Amygdala (tissue), 56 donors: ENCODE measurements around the gene PANX2.
A peak's percentile ranks its signal among the peaks of the same experiment; 100 is the strongest.
"Not testable (repeated sequence)": the region's sequence is repeated elsewhere in the genome, so short reads cannot be mapped to it uniquely, and the experiment has no call there.

ENCODE experiments used
- DNase-seq, 56 donors: peaks; one replicate each; lab custom pipeline; 2025; lab: John Stamatoyannopoulos, UW

The PANX2 gene

GRCh38 chr22:50197000-50197800 lies 26.7 kb downstream of the PANX2 start:
- no peak for DNase-seq

- no peak for DNase-seq
Measured at GRCh38 chr22:50197856-50198623, 27.5 kb downstream of the PANX2 start.

- no peak for DNase-seq
Measured at GRCh38 chr22:50198624-50199017, 28.1 kb downstream of the PANX2 start.

- DNase-seq = no peak
Measured at GRCh38 chr22:50199251-50199721, 28.8 kb downstream of the PANX2 start.

GRCh38 chr22:50199829-50200460 lies 29.4 kb downstream of the PANX2 start:
- DNase-seq = no peak

GRCh38 chr22:50200461-50201190 lies 30.1 kb downstream of the PANX2 start, which contains the start of gene SELENOO:
Gene SELENOO, plus strand, starts transcription at chr22:50201011. Its CDS starts 26 bp downstream, at chr22:50201037.
- peak; percentile 28 to 97 (median 90) for DNase-seq

GRCh38 chr22:50201191-50202129 lies 30.9 kb downstream of the PANX2 start:
- DNase-seq = peak in 2 of 56 donors; percentile 45 to 64

GRCh38 chr22:50202130-50202666 lies 31.7 kb downstream of the PANX2 start:
- DNase-seq = no peak

GRCh38 chr22:50203288-50203687 lies 32.8 kb downstream of the PANX2 start:
- DNase-seq = no peak

GRCh38 chr22:50204571-50204970 lies 34.0 kb downstream of the PANX2 start:
- DNase-seq = no peak

- DNase-seq = not testable (repeated sequence)
Measured at GRCh38 chr22:50204998-50205397, 34.5 kb downstream of the PANX2 start.

- no peak for DNase-seq
Measured at GRCh38 chr22:50205781-50206569, 35.4 kb downstream of the PANX2 start.

GRCh38 chr22:50206599-50206998 lies 36.1 kb downstream of the PANX2 start:
- DNase-seq = peak in 8 of 56 donors; percentile 30 to 60 (median 44)

GRCh38 chr22:50207383-50208140 lies 37.0 kb downstream of the PANX2 start:
- DNase-seq = no peak

- DNase-seq = no peak
Measured at GRCh38 chr22:50208430-50208938, 38.0 kb downstream of the PANX2 start.

- no peak for DNase-seq
Measured at GRCh38 chr22:50208939-50209892, 38.7 kb downstream of the PANX2 start.
